Endothelial cell of umbilical vein (primary cell): ENCODE results near the gene NUDC. TPM values are rescaled to one million over a fixed set of nuclear protein-coding genes. Genes with fewer than 3 reads are reported as not detected.

Experiments
- BruUV-seq: library from RNA; stranded (reverse); fragments of 400-500 nt; replicated peaks from 2 replicates; lab custom pipeline; 2021; lab: Mats Ljungman, UMichigan
- CTCF ChIA-PET: fragments of 300-600, 350-600 bp; sonication (Branson Sonifier 250); formaldehyde crosslinking; loops from one replicate; lab custom pipeline; 2021; ENCODE audit warnings: antibody characterized with exemption, inconsistent platforms; lab: Charles Lee
- POLR2A ChIA-PET: fragments of 300-600, 350-600 bp; sonication (Branson Sonifier 250); formaldehyde crosslinking; loops from one replicate; lab custom pipeline; 2021; ENCODE audit warnings: antibody characterized with exemption, inconsistent platforms; lab: Charles Lee
- DNase-seq: peaks from one replicate; pipeline ENCODE4 v3.0.0-alpha.2; 2011; ENCODE audit warnings: low read depth, low spot score
- FAIRE-seq: peaks from 2 replicates; lab custom pipeline; 2011; peaks lifted over from hg19 to GRCh38; lab: Jason Lieb, UNC
- H2AFZ ChIP-seq: 2 replicates; pipeline ENCODE4 v1.6.0; 2012; ENCODE audit warnings: low read depth, low read length, control low read depth, inconsistent platforms
- H3K27ac ChIP-seq: 2 replicates; pipeline ENCODE4 v1.5.1; 2011; ENCODE audit warnings: low read depth, mild to moderate bottlenecking, control low read depth, low read length, moderate library complexity; ENCODE audit not compliant: insufficient read depth
- H3K27me3 ChIP-seq, 2 experiments: 2 replicates each; pipeline versions ENCODE4 v1.6.0 to v1.6.1; 2011; ENCODE audit warnings: low read length in 2 of 2, mixed read lengths in 1 of 2; ENCODE audit not compliant: control insufficient read depth in 2 of 2, insufficient read depth in 2 of 2
- H3K36me3 ChIP-seq, 2 experiments: 2 replicates in 1 of 2; 3 replicates in 1 of 2; pipeline ENCODE4 v1.5.1; 2011; ENCODE audit warnings: low read length in 2 of 2, mild to moderate bottlenecking in 1 of 2, moderate library complexity in 1 of 2; ENCODE audit not compliant: control insufficient read depth in 2 of 2, insufficient read depth in 2 of 2; ENCODE audit errors: extremely low read depth in 1 of 2
- H3K4me1 ChIP-seq: 3 replicates; pipeline ENCODE4 v1.5.1; 2011; ENCODE audit warnings: mild to moderate bottlenecking, low read length; ENCODE audit not compliant: control insufficient read depth, insufficient read depth; ENCODE audit errors: extremely low read depth
- H3K4me2 ChIP-seq: 2 replicates; pipeline ENCODE4 v1.6.1; 2011; ENCODE audit warnings: low read length, control low read depth, mixed read lengths; ENCODE audit not compliant: insufficient read depth
- H3K4me3 ChIP-seq, 3 experiments: fragments of 200-600 bp in 1 of 3; sonication (generic), shearing (Covaris generic) in 1 of 3; replicated peaks in 1 of 3; 2 replicates each; pipeline ENCODE4 v1.5.1; 2011 to 2016; ENCODE audit warnings: control low read depth in 3 of 3, low read length in 3 of 3, mild to moderate bottlenecking in 2 of 3, inconsistent platforms in 1 of 3, low read depth in 1 of 3, moderate library complexity in 1 of 3; ENCODE audit not compliant: insufficient read depth in 1 of 3
- H3K79me2 ChIP-seq: 2 replicates; pipeline ENCODE4 v1.6.0; 2012; ENCODE audit warnings: low read length, inconsistent platforms; ENCODE audit not compliant: control insufficient read depth, insufficient read depth
- H3K9ac ChIP-seq: replicated peaks from 2 replicates; pipeline ENCODE3; 2011; ENCODE audit warnings: low read length, control low read depth; ENCODE audit not compliant: insufficient read depth; ENCODE audit errors: extremely low read depth
- H3K9me1 ChIP-seq: replicated peaks from 3 replicates; pipeline ENCODE4 v1.6.0; 2011; ENCODE audit warnings: mild to moderate bottlenecking, low read length; ENCODE audit not compliant: control insufficient read depth, insufficient read depth; ENCODE audit errors: extremely low read depth
- H3K9me3 ChIP-seq: replicated peaks from 2 replicates; pipeline ENCODE4 v1.5.1; 2012; ENCODE audit warnings: low read length, inconsistent platforms; ENCODE audit not compliant: control insufficient read depth, insufficient read depth
- H4K20me1 ChIP-seq: replicated peaks from 2 replicates; pipeline ENCODE3; 2011; ENCODE audit warnings: mild to moderate bottlenecking, low read length; ENCODE audit not compliant: control insufficient read depth, insufficient read depth; ENCODE audit errors: extremely low read depth
- EZH2 ChIP-seq: IDR thresholded peaks from 2 replicates; pipeline ENCODE4 v1.6.1; 2012; ENCODE audit warnings: borderline replicate concordance, low read depth, mild to moderate bottlenecking, moderate library complexity, low read length, inconsistent platforms; ENCODE audit not compliant: severe bottlenecking
- FOS ChIP-seq: IDR thresholded peaks from 2 replicates; pipeline ENCODE4 v1.6.1; 2011; ENCODE audit warnings: mild to moderate bottlenecking, low read length, moderate library complexity, borderline replicate concordance; ENCODE audit not compliant: insufficient read depth
- GATA2 ChIP-seq: IDR thresholded peaks from 2 replicates; pipeline ENCODE4 v1.7.0; 2011; ENCODE audit warnings: low read depth, mild to moderate bottlenecking, moderate library complexity, mixed read lengths, low read length; ENCODE audit not compliant: insufficient read length, insufficient read depth
- JUN ChIP-seq: IDR thresholded peaks from 2 replicates; pipeline ENCODE4 v1.6.1; 2011; ENCODE audit warnings: borderline replicate concordance, low read depth; ENCODE audit not compliant: insufficient read length, insufficient read depth
- MYC ChIP-seq: IDR thresholded peaks from one replicate; pipeline ENCODE4 v1.6.1; 2011; ENCODE audit warnings: mild to moderate bottlenecking, low read depth, low read length
- POLR2A ChIP-seq: IDR thresholded peaks from 2 replicates; pipeline ENCODE4 v1.6.1; 2012; ENCODE audit warnings: low read depth, mild to moderate bottlenecking, control low read depth, low read length
- POLR2AphosphoS5 ChIP-seq: IDR thresholded peaks from 2 replicates; pipeline ENCODE4 v1.6.1; 2012; ENCODE audit warnings: low read depth, mild to moderate bottlenecking, control low read depth, low read length, moderate library complexity; ENCODE audit not compliant: insufficient read depth
- dilution Hi-C: fragments of 300-500 bp; cut with MboI; formaldehyde crosslinking; loops from one replicate; pipeline ENCODE4 v1.15.0; 2019; ENCODE audit warnings: low sequenced_read_pairs; ENCODE audit not compliant: extremely low pct_ligation_motif_present
- intact Hi-C: fragments of 100-400 bp; cut with micrococcal nuclease; formaldehyde crosslinking; loops from one replicate; pipeline ENCODE4 v1.10.0; 2022
- polyA plus RNA-seq, 4 experiments: library from polyadenylated mRNA; depleted of rRNA in 3 of 4; stranded (reverse) in 3 of 4; unstranded in 1 of 4; fragments of >200 nt; gene quantifications; 2 replicates each; pipeline versions ENCODE4 v1.2.1 to v1.2.3, GENCODE V29; 2011 to 2012; ENCODE audit warnings: missing spikeins in 1 of 4
- total RNA-seq: library from RNA; stranded (reverse); gene quantifications from 2 replicates; pipeline ENCODE4 v1.2.3, GENCODE V29; 2021
- TF ChIP-seq, protein P1 (sequence below), 2 donors: IDR thresholded peaks; 1 replicate in 1 of 2; 2 replicates in 1 of 2; pipeline ENCODE4 v1.5.1; 2011; ENCODE audit warnings: low read length in 2 of 2, mild to moderate bottlenecking in 2 of 2, moderate library complexity in 2 of 2, control low read depth in 1 of 2, inconsistent platforms in 1 of 2, low read depth in 1 of 2; ENCODE audit not compliant: insufficient read depth in 1 of 2; ENCODE audit errors: extremely low read depth in 1 of 2
- TF ChIP-seq, protein P2 (sequence below): IDR thresholded peaks from 2 replicates; pipeline ENCODE4 v1.6.1; 2011; ENCODE audit not compliant: insufficient read depth, insufficient read length

The NUDC gene
- total and polyA plus RNA-seq, 2 donors (not counting 3 experiments of a cell fraction or from before 2014, with no cell fraction given) = 42.5 to 102 TPM

DNA sequence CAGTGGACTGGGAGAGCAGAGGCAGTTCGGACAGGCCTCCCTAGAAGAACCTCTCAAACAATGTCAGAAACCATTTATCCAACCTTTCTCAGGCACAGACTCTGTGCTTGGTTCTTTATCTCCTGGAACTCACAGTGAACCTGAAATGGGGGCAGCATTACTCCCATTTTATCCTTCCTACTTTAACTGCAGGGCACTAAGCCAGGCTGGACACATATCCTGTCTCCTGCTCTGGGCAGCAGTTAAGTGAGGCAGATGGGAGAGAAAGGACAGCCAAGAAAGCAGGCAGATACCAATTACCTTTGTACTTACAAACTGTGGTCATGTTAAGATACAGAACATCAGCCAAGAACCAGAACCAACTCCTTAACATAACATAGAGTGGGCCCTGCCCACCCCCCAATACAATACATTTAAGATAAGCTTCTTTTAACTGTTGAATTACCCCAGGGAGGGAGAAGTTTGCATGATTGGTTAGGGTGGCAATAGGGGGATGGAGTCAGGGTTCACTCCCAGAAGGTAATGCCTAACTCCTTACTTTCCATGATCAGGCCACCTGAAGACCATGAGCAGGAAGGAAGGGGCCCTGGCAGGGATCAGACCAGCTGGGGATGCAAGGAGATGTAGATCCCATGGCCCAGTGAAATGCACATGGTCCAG is 27.9 kb downstream of the NUDC start:
- H4K20me1 ChIP-seq = no peaks in the 10 kb centered on the region
- no peak overlapping the region for H3K4me2 ChIP-seq
- peaks cover 9 to 17% of the 10 kb centered on the region in 2 experiments for H3K36me3 ChIP-seq
- intact Hi-C loops (no loop called here), dilution Hi-C loops (no loop called here)
- ChIA-PET CTCF (interaction anchor here (1.5 kb wide), 1 partner anchor 14 kb away, joined by 3 read pairs; no protein-coding TSS in a partner anchor), POLR2A (no interaction called here)
- H3K27ac ChIP-seq = no peak overlapping the region
- no peak for TF ChIP-seq FOS
- TF ChIP-seq EZH2 = no peak
- TF ChIP-seq JUN = no peak
- TF ChIP-seq, protein P1, sequence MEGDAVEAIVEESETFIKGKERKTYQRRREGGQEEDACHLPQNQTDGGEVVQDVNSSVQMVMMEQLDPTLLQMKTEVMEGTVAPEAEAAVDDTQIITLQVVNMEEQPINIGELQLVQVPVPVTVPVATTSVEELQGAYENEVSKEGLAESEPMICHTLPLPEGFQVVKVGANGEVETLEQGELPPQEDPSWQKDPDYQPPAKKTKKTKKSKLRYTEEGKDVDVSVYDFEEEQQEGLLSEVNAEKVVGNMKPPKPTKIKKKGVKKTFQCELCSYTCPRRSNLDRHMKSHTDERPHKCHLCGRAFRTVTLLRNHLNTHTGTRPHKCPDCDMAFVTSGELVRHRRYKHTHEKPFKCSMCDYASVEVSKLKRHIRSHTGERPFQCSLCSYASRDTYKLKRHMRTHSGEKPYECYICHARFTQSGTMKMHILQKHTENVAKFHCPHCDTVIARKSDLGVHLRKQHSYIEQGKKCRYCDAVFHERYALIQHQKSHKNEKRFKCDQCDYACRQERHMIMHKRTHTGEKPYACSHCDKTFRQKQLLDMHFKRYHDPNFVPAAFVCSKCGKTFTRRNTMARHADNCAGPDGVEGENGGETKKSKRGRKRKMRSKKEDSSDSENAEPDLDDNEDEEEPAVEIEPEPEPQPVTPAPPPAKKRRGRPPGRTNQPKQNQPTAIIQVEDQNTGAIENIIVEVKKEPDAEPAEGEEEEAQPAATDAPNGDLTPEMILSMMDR (IDR thresholded peaks at IDR 0.05; ENCODE audit: extremely low read depth in 1 of 2, insufficient read depth in 1 of 2, low read depth in 1 of 2, low read length in 2 of 2) = no peak
- TF ChIP-seq, protein P2, sequence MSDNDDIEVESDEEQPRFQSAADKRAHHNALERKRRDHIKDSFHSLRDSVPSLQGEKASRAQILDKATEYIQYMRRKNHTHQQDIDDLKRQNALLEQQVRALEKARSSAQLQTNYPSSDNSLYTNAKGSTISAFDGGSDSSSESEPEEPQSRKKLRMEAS = no peak
- no peak for TF ChIP-seq POLR2A
- no peak for TF ChIP-seq MYC
- TF ChIP-seq POLR2AphosphoS5 = no peak
- TF ChIP-seq GATA2 = no peak
- DNase-seq (peak; percentile 26), FAIRE-seq (peak; percentile 33)
- H3K9me1 ChIP-seq = no peaks in the 10 kb centered on the region
- no peak overlapping the region for H3K4me3 ChIP-seq
- H3K4me1 ChIP-seq = peaks cover 8% of the 10 kb centered on the region
- H3K9me3 ChIP-seq = no peaks in the 10 kb centered on the region
- H3K27me3 ChIP-seq = no peaks in the 10 kb centered on the region
- no peak overlapping the region for H2AFZ ChIP-seq
- H3K9ac ChIP-seq = no peak overlapping the region
- H3K79me2 ChIP-seq = no peaks in the 10 kb centered on the region
- no TSS peak for BruUV-seq
